Mucosa of descending colon (tissue), 3 donors: ENCODE data around the gene ADGB. TPM values are rescaled to one million over a fixed set of nuclear protein-coding genes. Genes with fewer than 3 reads are reported as not detected.

ENCODE experiments used
- ATAC-seq: fragments of 200-7000 bp; cut with Tn5 transposase; one replicate; pipeline ENCODE4 v1.9.1; 2020; ENCODE audit warnings: mild to moderate bottlenecking, moderate library complexity
- DNase-seq, 3 donors: peaks; one replicate each; pipeline ENCODE4 v3.0.0-alpha.2; 2020
- H3K36me3 ChIP-seq: fragments of 200-600 bp; one replicate; pipeline ENCODE4 v1.8.0; 2021; ENCODE audit warnings: low read depth, mild to moderate bottlenecking
- H3K4me1 ChIP-seq: fragments of 200-600 bp; one replicate; pipeline ENCODE4 v1.8.0; 2021; ENCODE audit warnings: low read depth, mild to moderate bottlenecking
- H3K4me3 ChIP-seq: fragments of 200-600 bp; one replicate; pipeline ENCODE4 v1.8.0; 2021; ENCODE audit warnings: mild to moderate bottlenecking
- H3K9me3 ChIP-seq: fragments of 200-600 bp; one replicate; pipeline ENCODE4 v1.8.0; 2021; ENCODE audit warnings: mild to moderate bottlenecking
- intact Hi-C, 2 donors: fragments of 100-400 bp; cut with DNase I in 1 of 2; cut with micrococcal nuclease in 1 of 2; formaldehyde crosslinking; loops; one replicate each; pipeline versions ENCODE4 v1.11.0 to v1.11.1; 2022; cut with DNase I, micrococcal nuclease
- total RNA-seq, 3 donors: library from RNA; stranded (reverse); fragmentation: NEBNext Ultra II Directional in 2 of 3; extraction: Animal tissue kit (Norgen Biotek cat#: 25700) in 2 of 3; gene quantifications; one replicate each; pipeline versions ENCODE4 v1.2.1 to v1.2.4, GENCODE V29; 2021 to 2023
- TF ChIP-seq, protein P1 (sequence below): fragments of 200-600 bp; IDR thresholded peaks from one replicate; pipeline ENCODE4 v1.8.0; 2022; ENCODE audit warnings: antibody characterized with exemption, mild to moderate bottlenecking
- donor health status: DM: no; HTN: no; CAD: no; lungs with moderate emphysema.
- donor health status: DM: no; HTN: no; CAD: no.
- donor health status: DM: no; HTN: yes; CAD: no.

ADGB gene
- total RNA-seq, 3 donors from 2014 or later: 0.70 to 2.2 (median 2.1) TPM

GRCh38 chr6:146768722-146769121, 169.9 kb downstream of the ADGB start:
- Histone ChIP-seq H3K9me3 (no peaks in the 10 kb centered on the region), H3K4me1 (no peaks in the 10 kb centered on the region), H3K36me3 (no peaks in the 10 kb centered on the region), H3K4me3 (no peak overlapping the region)
- no peak for ATAC-seq
- TF ChIP-seq, protein P1, sequence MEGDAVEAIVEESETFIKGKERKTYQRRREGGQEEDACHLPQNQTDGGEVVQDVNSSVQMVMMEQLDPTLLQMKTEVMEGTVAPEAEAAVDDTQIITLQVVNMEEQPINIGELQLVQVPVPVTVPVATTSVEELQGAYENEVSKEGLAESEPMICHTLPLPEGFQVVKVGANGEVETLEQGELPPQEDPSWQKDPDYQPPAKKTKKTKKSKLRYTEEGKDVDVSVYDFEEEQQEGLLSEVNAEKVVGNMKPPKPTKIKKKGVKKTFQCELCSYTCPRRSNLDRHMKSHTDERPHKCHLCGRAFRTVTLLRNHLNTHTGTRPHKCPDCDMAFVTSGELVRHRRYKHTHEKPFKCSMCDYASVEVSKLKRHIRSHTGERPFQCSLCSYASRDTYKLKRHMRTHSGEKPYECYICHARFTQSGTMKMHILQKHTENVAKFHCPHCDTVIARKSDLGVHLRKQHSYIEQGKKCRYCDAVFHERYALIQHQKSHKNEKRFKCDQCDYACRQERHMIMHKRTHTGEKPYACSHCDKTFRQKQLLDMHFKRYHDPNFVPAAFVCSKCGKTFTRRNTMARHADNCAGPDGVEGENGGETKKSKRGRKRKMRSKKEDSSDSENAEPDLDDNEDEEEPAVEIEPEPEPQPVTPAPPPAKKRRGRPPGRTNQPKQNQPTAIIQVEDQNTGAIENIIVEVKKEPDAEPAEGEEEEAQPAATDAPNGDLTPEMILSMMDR: no peak
- intact Hi-C loops: no loop called here
- DNase-seq: no peak

GRCh38 chr6:146770275-146770964, 171.6 kb downstream of the ADGB start:
- ATAC-seq (peak; percentile 18), DNase-seq (no peak)
- no peak overlapping the region for H3K4me3 ChIP-seq

GRCh38 chr6:146770965-146771735, 172.4 kb downstream of the ADGB start:
- DNase-seq (peak in 2 of 3 donors; percentile 16 to 57), ATAC-seq (peak; percentile 51)
- Histone ChIP-seq H3K4me1 (no peaks in the 10 kb centered on the region), H3K4me3 (no peak overlapping the region), H3K36me3 (no peaks in the 10 kb centered on the region), H3K9me3 (no peaks in the 10 kb centered on the region)
- TF ChIP-seq, protein P1: no peak
- intact Hi-C loops: no loop called here

More at GRCh38 chr6:146770275-146770964, 171.6 kb downstream of the ADGB start:
- intact Hi-C loops: no loop called here
- Histone ChIP-seq H3K36me3 (no peaks in the 10 kb centered on the region), H3K4me1 (no peaks in the 10 kb centered on the region), H3K9me3 (no peaks in the 10 kb centered on the region)
- TF ChIP-seq, protein P1: no peak

- Histone ChIP-seq H3K9me3 (no peaks in the 10 kb centered on the region), H3K36me3 (no peaks in the 10 kb centered on the region), H3K4me1 (no peaks in the 10 kb centered on the region), H3K4me3 (no peak overlapping the region)
- no peak for ATAC-seq
- TF ChIP-seq, protein P1: no peak
- DNase-seq: no peak
- intact Hi-C loops: no loop called here
These were observed 176.4 kb downstream of the ADGB start for GRCh38 chr6:146775220-146775619.

- Histone ChIP-seq H3K36me3 (no peaks in the 10 kb centered on the region), H3K4me3 (no peak overlapping the region), H3K4me1 (no peaks in the 10 kb centered on the region), H3K9me3 (no peaks in the 10 kb centered on the region)
- intact Hi-C loops: no loop called here
- TF ChIP-seq, protein P1: no peak
- DNase-seq (no peak), ATAC-seq (no peak)
These were observed 183.1 kb downstream of the ADGB start for GRCh38 chr6:146781836-146782235.
